IMR-90 (cell line): ENCODE results near the gene ATP13A2. TPM values are rescaled to one million over a fixed set of nuclear protein-coding genes. Genes with fewer than 3 reads are reported as not detected.

ENCODE experiments used
- ATAC-seq: fragments of 200-7000 bp; cut with Tn5 transposase; 2 replicates; pipeline ENCODE4 v1.9.1; 2020; ENCODE audit warnings: low read depth, mild to moderate bottlenecking, moderate library complexity
- BruUV-seq: library from RNA; stranded (reverse); fragments of 400-500 nt; replicated peaks from 2 replicates; lab custom pipeline; 2021; lab: Mats Ljungman, UMichigan
- CTCF ChIA-PET: fragments of 300-600 bp; formaldehyde crosslinking; extraction: SDS; loops from one replicate; lab custom pipeline; 2021; ENCODE audit warnings: antibody characterized with exemption; lab: Yijun Ruan, JAX
- POLR2A ChIA-PET: fragments of 300-600 bp; sonication (Branson Sonifier 250); formaldehyde crosslinking; loops from one replicate; lab custom pipeline; 2022; ENCODE audit warnings: antibody characterized with exemption; ENCODE audit not compliant: unreplicated experiment; lab: Charles Lee
- DNase-seq: peaks from one replicate; pipeline ENCODE4 v3.0.0; 2013
- H2AFZ ChIP-seq: replicated peaks from 2 replicates; pipeline ENCODE3; 2013; ENCODE audit warnings: low read length, mild to moderate bottlenecking; ENCODE audit not compliant: poor library complexity
- H2AK5ac ChIP-seq: 2 replicates; pipeline ENCODE4 v1.6.1; 2013; ENCODE audit warnings: low read depth, low read length, inconsistent platforms
- H2AK9ac ChIP-seq: replicated peaks from 2 replicates; pipeline ENCODE3; 2013; ENCODE audit warnings: mild to moderate bottlenecking, low read depth, low read length, moderate library complexity; ENCODE audit not compliant: poor library complexity
- H2BK120ac ChIP-seq: 2 replicates; pipeline ENCODE4 v1.6.1; 2013; ENCODE audit warnings: low read depth, low read length, inconsistent platforms
- H2BK15ac ChIP-seq: 3 replicates; pipeline ENCODE4 v1.6.1; 2013; ENCODE audit warnings: low read depth, low read length, inconsistent platforms
- H2BK20ac ChIP-seq: 2 replicates; pipeline ENCODE4 v1.6.1; 2013; ENCODE audit warnings: low read depth, mild to moderate bottlenecking, inconsistent platforms, low read length, moderate library complexity
- H2BK5ac ChIP-seq: 2 replicates; pipeline ENCODE4 v1.6.1; 2013; ENCODE audit warnings: mild to moderate bottlenecking, low read depth, low read length, inconsistent platforms; ENCODE audit not compliant: poor library complexity, severe bottlenecking
- H3K14ac ChIP-seq: replicated peaks from 2 replicates; pipeline ENCODE4 v1.6.1; 2013; ENCODE audit warnings: low read depth, low read length, inconsistent platforms
- H3K18ac ChIP-seq: 2 replicates; pipeline ENCODE4 v1.6.1; 2013; ENCODE audit warnings: low read depth, low read length, control low read depth
- H3K23ac ChIP-seq: 2 replicates; pipeline ENCODE4 v1.6.1; 2013; ENCODE audit warnings: low read depth, low read length, inconsistent platforms
- H3K27ac ChIP-seq: 2 replicates; pipeline ENCODE4 v1.5.1; 2013; ENCODE audit warnings: mild to moderate bottlenecking, control low read depth, low read length; ENCODE audit not compliant: insufficient read depth
- H3K27me3 ChIP-seq: 2 replicates; pipeline ENCODE4 v1.6.1; 2013; ENCODE audit warnings: low read length; ENCODE audit not compliant: control insufficient read depth, insufficient read depth
- H3K36me3 ChIP-seq: 2 replicates; pipeline ENCODE4 v1.6.1; 2013; ENCODE audit warnings: low read length, mixed read lengths; ENCODE audit not compliant: control insufficient read depth, insufficient read depth
- H3K4ac ChIP-seq: 2 replicates; pipeline ENCODE4 v1.6.1; 2013; ENCODE audit warnings: low read depth, low read length, inconsistent platforms
- H3K4me1 ChIP-seq: 2 replicates; pipeline ENCODE4 v1.6.1; 2013; ENCODE audit warnings: low read length, mixed read lengths; ENCODE audit not compliant: control insufficient read depth, insufficient read depth
- H3K4me2 ChIP-seq: 2 replicates; pipeline ENCODE4 v1.6.1; 2013; ENCODE audit warnings: low read depth, mild to moderate bottlenecking, control low read depth, low read length, moderate library complexity
- H3K4me3 ChIP-seq: 2 replicates; pipeline ENCODE4 v1.5.1; 2013; ENCODE audit warnings: low read depth, mild to moderate bottlenecking, control low read depth, low read length, moderate library complexity; ENCODE audit not compliant: insufficient read depth
- H3K56ac ChIP-seq: 2 replicates; pipeline ENCODE4 v1.6.1; 2013; ENCODE audit warnings: low read length, inconsistent platforms; ENCODE audit not compliant: insufficient read depth; ENCODE audit errors: extremely low read depth
- H3K79me1 ChIP-seq, 2 experiments: 2 replicates each; pipeline ENCODE4 v1.6.1; 2013; ENCODE audit warnings: low read length in 2 of 2, inconsistent platforms in 1 of 2, low read depth in 1 of 2
- H3K9ac ChIP-seq: 2 replicates; pipeline ENCODE4 v1.6.1; 2013; ENCODE audit warnings: low read depth, low read length, control low read depth
- H3K9me1 ChIP-seq: 2 replicates; pipeline ENCODE4 v1.6.1; 2013; ENCODE audit warnings: low read length, inconsistent platforms; ENCODE audit not compliant: insufficient read depth
- H3K9me3 ChIP-seq: 2 replicates; pipeline ENCODE4 v1.6.1; 2013; ENCODE audit warnings: low read length; ENCODE audit not compliant: control insufficient read depth, insufficient read depth
- H4K20me1 ChIP-seq: 2 replicates; pipeline ENCODE4 v1.6.1; 2013; ENCODE audit warnings: low read length, inconsistent platforms; ENCODE audit not compliant: insufficient read depth
- H4K5ac ChIP-seq: 2 replicates; pipeline ENCODE4 v1.6.1; 2013; ENCODE audit warnings: mild to moderate bottlenecking, low read depth, low read length, control low read depth
- H4K8ac ChIP-seq, 2 experiments: 2 replicates each; pipeline ENCODE4 v1.6.1; 2013; ENCODE audit warnings: low read depth in 2 of 2, low read length in 2 of 2, control low read depth in 1 of 2, inconsistent platforms in 1 of 2
- H4K91ac ChIP-seq: 2 replicates; pipeline ENCODE4 v1.6.1; 2013; ENCODE audit warnings: low read depth, low read length, inconsistent platforms; ENCODE audit not compliant: insufficient read depth
- CHD1 ChIP-seq: IDR thresholded peaks from 2 replicates; pipeline ENCODE4 v1.6.1; 2012; ENCODE audit warnings: low read depth, low read length, improper control_type of control experiment
- FOS ChIP-seq: fragments of 150-350 bp; IDR thresholded peaks from 2 replicates; pipeline ENCODE4 v1.6.1; 2016; ENCODE audit warnings: low read depth, low read length
- MAZ ChIP-seq: IDR thresholded peaks from 2 replicates; pipeline ENCODE4 v1.6.1; 2012; ENCODE audit warnings: low read depth, mild to moderate bottlenecking, low read length, improper control_type of control experiment, moderate library complexity, borderline replicate concordance
- MXI1 ChIP-seq: IDR thresholded peaks from 2 replicates; pipeline ENCODE4 v1.6.1; 2012; ENCODE audit warnings: low read depth, mild to moderate bottlenecking, low read length, moderate library complexity, borderline replicate concordance
- POLR2A ChIP-seq: IDR thresholded peaks from 2 replicates; pipeline ENCODE4 v1.6.1; 2012; ENCODE audit warnings: mild to moderate bottlenecking, low read depth, low read length
- RAD21 ChIP-seq: IDR thresholded peaks from 2 replicates; pipeline ENCODE4 v1.6.1; 2012; ENCODE audit warnings: low read length, improper control_type of control experiment
- RCOR1 ChIP-seq: IDR thresholded peaks from 2 replicates; pipeline ENCODE4 v1.6.1; 2012; ENCODE audit warnings: mild to moderate bottlenecking, low read length, improper control_type of control experiment; ENCODE audit not compliant: insufficient replicate concordance
- RFX5 ChIP-seq: IDR thresholded peaks from 2 replicates; pipeline ENCODE4 v1.8.0; 2012; ENCODE audit warnings: low read depth, mild to moderate bottlenecking, low read length, moderate library complexity
- WGBS, 2 experiments: methylation state at CpG; one replicate each; pipeline versions ENCODE4 v1.1.5 to v1.1.7; 2013; ENCODE audit warnings: missing lambda C conversion rate in 2 of 2; ENCODE audit not compliant: insufficient read length in 1 of 2; ENCODE audit errors: extremely low coverage in 2 of 2; 5-methylcytosine and 5-hydroxymethylcytosine counted together
- dilution Hi-C: fragments of 300-500 bp; cut with HindIII; formaldehyde crosslinking; loops from one replicate; pipeline ENCODE4 v1.14.3; 2018; ENCODE audit warnings: low sequenced_read_pairs; ENCODE audit not compliant: unreplicated experiment
- in situ Hi-C: fragments of 300-500 bp; cut with MboI; formaldehyde crosslinking; loops from 3 replicates; pipeline ENCODE4 v1.14.3; 2019; ENCODE audit warnings: low sequenced_read_pairs, inconsistent platforms, mixed read lengths
- intact Hi-C: fragments of 100-400 bp; cut with micrococcal nuclease; formaldehyde crosslinking; loops from 2 replicates; pipeline ENCODE4 v1.10.0; 2022
- polyA plus RNA-seq, 3 experiments: library from polyadenylated mRNA; depleted of rRNA; stranded (reverse); fragments of >200 nt; gene quantifications; 2 replicates each; pipeline ENCODE4 v1.2.3, GENCODE V29; 2012; ENCODE audit warnings: low replicate concordance in 1 of 3
- total RNA-seq: library from RNA; depleted of rRNA; stranded (reverse); fragments of >200 nt; gene quantifications from 2 replicates; pipeline ENCODE4 v1.2.3, GENCODE V29; 2012
- TF ChIP-seq, protein P1 (sequence below): conservative IDR thresholded peaks from 2 replicates; pipeline ENCODE4 v1.5.1; 2012; ENCODE audit warnings: mild to moderate bottlenecking, low read depth, low read length, improper control_type of control experiment
- TF ChIP-seq, protein P2 (sequence below): fragments of 150-350 bp; IDR thresholded peaks from 2 replicates; pipeline ENCODE4 v1.6.1; 2017; ENCODE audit warnings: mild to moderate bottlenecking, antibody characterized with exemption, low read length, low read depth
- TF ChIP-seq, protein P3 (sequence below): fragments of 150-350 bp; IDR thresholded peaks from 2 replicates; pipeline ENCODE4 v1.6.1; 2016; ENCODE audit warnings: low read depth, mild to moderate bottlenecking, low read length, moderate library complexity, borderline replicate concordance

Gene ATP13A2
- total and polyA plus RNA-seq, 2 of the 4 experiments (the other 2 are of a cell fraction): 5.7 to 18.9 TPM

DNA sequence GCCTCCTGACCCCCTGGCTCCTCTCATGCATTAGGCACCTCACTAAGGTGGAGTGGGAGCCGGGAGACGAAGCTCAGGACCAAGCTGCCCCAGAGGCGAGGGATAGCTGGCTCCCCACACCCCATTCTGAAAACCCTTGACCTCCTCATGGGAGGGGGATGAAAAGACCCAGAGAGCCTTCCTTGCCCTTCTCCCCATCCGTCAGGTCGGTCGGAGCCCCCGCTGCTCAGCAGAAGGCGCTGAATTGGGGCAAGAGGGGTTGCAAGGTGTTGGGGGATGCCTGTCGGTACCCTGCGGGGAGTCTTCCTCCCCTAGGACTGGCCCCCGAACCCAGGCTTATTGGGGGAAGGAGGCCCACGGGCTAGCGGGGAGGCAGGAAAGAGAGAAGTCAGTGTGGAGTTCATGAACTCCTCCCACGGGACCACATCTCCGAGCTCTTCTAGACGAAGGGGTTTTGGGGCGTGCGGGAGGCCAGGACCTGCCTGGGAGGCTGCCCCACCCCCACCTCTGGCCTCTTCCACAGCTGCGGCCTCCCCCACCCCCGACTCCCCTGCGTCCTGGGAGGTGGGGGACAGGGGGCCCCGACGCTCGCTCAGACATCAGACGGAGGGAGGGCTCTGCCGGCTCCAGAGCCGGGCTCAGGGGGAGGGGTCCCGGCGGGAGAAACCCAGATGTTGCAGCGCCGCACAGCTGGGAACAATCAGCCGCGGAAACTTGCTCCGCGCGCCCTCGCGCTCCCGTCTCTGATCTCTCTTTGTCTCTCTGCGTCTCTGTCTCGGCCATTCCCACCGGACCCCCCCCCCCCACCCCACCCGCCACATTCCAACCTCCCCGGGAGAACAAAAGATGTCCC is 32.0 kb downstream of the ATP13A2 start:
- intact Hi-C loops (no loop called here), dilution Hi-C loops (no loop called here), in situ Hi-C loops (no loop called here)
- H2AK9ac ChIP-seq: peak overlapping the region; percentile 8
- no peak overlapping the region for H2BK5ac ChIP-seq
- peak overlapping the region; percentile 36; the same call in 1 of the 2 replicates for H3K4me2 ChIP-seq
- peak; percentile 10; the same call in 1 of the 2 replicates for ATAC-seq
- no peaks in the 10 kb centered on the region for H3K36me3 ChIP-seq
- TF ChIP-seq, protein P1, sequence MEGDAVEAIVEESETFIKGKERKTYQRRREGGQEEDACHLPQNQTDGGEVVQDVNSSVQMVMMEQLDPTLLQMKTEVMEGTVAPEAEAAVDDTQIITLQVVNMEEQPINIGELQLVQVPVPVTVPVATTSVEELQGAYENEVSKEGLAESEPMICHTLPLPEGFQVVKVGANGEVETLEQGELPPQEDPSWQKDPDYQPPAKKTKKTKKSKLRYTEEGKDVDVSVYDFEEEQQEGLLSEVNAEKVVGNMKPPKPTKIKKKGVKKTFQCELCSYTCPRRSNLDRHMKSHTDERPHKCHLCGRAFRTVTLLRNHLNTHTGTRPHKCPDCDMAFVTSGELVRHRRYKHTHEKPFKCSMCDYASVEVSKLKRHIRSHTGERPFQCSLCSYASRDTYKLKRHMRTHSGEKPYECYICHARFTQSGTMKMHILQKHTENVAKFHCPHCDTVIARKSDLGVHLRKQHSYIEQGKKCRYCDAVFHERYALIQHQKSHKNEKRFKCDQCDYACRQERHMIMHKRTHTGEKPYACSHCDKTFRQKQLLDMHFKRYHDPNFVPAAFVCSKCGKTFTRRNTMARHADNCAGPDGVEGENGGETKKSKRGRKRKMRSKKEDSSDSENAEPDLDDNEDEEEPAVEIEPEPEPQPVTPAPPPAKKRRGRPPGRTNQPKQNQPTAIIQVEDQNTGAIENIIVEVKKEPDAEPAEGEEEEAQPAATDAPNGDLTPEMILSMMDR: no peak
- TF ChIP-seq, protein P2, sequence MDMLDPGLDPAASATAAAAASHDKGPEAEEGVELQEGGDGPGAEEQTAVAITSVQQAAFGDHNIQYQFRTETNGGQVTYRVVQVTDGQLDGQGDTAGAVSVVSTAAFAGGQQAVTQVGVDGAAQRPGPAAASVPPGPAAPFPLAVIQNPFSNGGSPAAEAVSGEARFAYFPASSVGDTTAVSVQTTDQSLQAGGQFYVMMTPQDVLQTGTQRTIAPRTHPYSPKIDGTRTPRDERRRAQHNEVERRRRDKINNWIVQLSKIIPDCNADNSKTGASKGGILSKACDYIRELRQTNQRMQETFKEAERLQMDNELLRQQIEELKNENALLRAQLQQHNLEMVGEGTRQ: no peak
- TF ChIP-seq, protein P3, sequence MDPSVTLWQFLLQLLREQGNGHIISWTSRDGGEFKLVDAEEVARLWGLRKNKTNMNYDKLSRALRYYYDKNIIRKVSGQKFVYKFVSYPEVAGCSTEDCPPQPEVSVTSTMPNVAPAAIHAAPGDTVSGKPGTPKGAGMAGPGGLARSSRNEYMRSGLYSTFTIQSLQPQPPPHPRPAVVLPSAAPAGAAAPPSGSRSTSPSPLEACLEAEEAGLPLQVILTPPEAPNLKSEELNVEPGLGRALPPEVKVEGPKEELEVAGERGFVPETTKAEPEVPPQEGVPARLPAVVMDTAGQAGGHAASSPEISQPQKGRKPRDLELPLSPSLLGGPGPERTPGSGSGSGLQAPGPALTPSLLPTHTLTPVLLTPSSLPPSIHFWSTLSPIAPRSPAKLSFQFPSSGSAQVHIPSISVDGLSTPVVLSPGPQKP: no peak
- TF ChIP-seq FOS: no peak
- no peak for TF ChIP-seq MXI1
- no peak for TF ChIP-seq POLR2A
- no peak for TF ChIP-seq MAZ
- no peak for TF ChIP-seq RCOR1
- TF ChIP-seq RFX5: no peak
- no peak for TF ChIP-seq CHD1
- no peak for TF ChIP-seq RAD21
- no peak overlapping the region for H3K9ac ChIP-seq
- H2BK120ac ChIP-seq: no peak overlapping the region; the same call in 1 of the 2 replicates
- H4K5ac ChIP-seq: no peak overlapping the region
- H3K27me3 ChIP-seq: no peaks in the 10 kb centered on the region
- peak overlapping the region; percentile 45; the same call in 1 of the 2 replicates for H3K4me3 ChIP-seq
- H2BK20ac ChIP-seq: no peak overlapping the region; the same call in 1 of the 2 replicates
- H3K4ac ChIP-seq: peak overlapping the region; percentile 56
- H4K91ac ChIP-seq: no peak overlapping the region
- peaks cover 8% of the 10 kb centered on the region; the same call in 1 of the 2 replicates for H3K4me1 ChIP-seq
- peaks cover 3% of the 10 kb centered on the region; the same call in 1 of the 2 replicates for H4K20me1 ChIP-seq
- peak overlapping the region; percentile 23; the same call in 1 of the 2 replicates for H3K14ac ChIP-seq
- no peak overlapping the region for H3K23ac ChIP-seq
- CTCF ChIA-PET: no interaction called here
- H4K8ac ChIP-seq: no peak overlapping the region
- H3K9me1 ChIP-seq: no peaks in the 10 kb centered on the region
- no peaks in the 10 kb centered on the region for H3K9me3 ChIP-seq
- H2AFZ ChIP-seq: peak overlapping the region; percentile 72
- WGBS, 2 experiments: 0% methylated on average over 4 of the region's 44 CpGs; no CpG with 5 or more reads in 1 of the 2 experiments
- H3K18ac ChIP-seq: no peak overlapping the region
- no peak overlapping the region for H2BK15ac ChIP-seq
- H3K27ac ChIP-seq: no peak overlapping the region
- BruUV-seq: no TSS peak
- H2AK5ac ChIP-seq: peak overlapping the region; percentile 56; the same call in 1 of the 2 replicates
- POLR2A ChIA-PET: no interaction called here
- DNase-seq: no peak
- no peak overlapping the region for H3K56ac ChIP-seq
- no peaks in the 10 kb centered on the region; a peak in 1 of 4 replicates for H3K79me1 ChIP-seq
